Upper lobe of left lung (tissue), 6 donors: Measurements from ENCODE around the gene RINL. TPM values are rescaled to one million over a fixed set of nuclear protein-coding genes. Genes with fewer than 3 reads are reported as not detected.

Source experiments
- ATAC-seq, 2 donors: fragments of 200-7000 bp; cut with Tn5 transposase; one replicate each; pipeline ENCODE4 v1.9.1; 2022; ENCODE audit warnings: mild to moderate bottlenecking in 2 of 2, moderate library complexity in 2 of 2; ENCODE audit not compliant: low FRiP score in 2 of 2
- DNase-seq, 2 donors: peaks; one replicate each; pipeline ENCODE4 v3.0.0-alpha.2; 2019 to 2020
- H3K27ac ChIP-seq, 4 donors: fragments of 200-600 bp; sonication (generic); one replicate each; pipeline ENCODE4 v1.5.1; 2016 to 2019
- H3K27me3 ChIP-seq, 4 donors: fragments of 200-600 bp; sonication (generic); one replicate each; pipeline ENCODE4 v1.5.1; 2017 to 2019
- H3K36me3 ChIP-seq, 4 donors: fragments of 200-600 bp; sonication (generic); one replicate each; pipeline ENCODE4 v1.5.1; 2016 to 2019
- H3K4me1 ChIP-seq, 4 donors: fragments of 200-600 bp; sonication (generic); one replicate each; pipeline ENCODE4 v1.5.1; 2018 to 2019
- H3K4me3 ChIP-seq, 4 donors: fragments of 200-600 bp; sonication (generic); one replicate each; pipeline ENCODE4 v1.5.1; 2017 to 2019; ENCODE audit warnings: mild to moderate bottlenecking in 2 of 4, moderate library complexity in 1 of 4
- H3K9me3 ChIP-seq, 4 donors: fragments of 200-600 bp; sonication (generic); one replicate each; pipeline ENCODE4 v1.5.1; 2018 to 2019
- EP300 ChIP-seq, 4 donors: sonication (generic); formaldehyde crosslinking; IDR thresholded peaks; one replicate each; pipeline ENCODE4 v1.5.1; 2017; ENCODE audit warnings: antibody characterized with exemption in 4 of 4, control low read depth in 2 of 4
- POLR2A ChIP-seq, 4 donors: fragments of 450-650 bp; IDR thresholded peaks; one replicate each; pipeline ENCODE4 v1.5.1; 2016 to 2017; ENCODE audit warnings: antibody characterized with exemption in 4 of 4, mild to moderate bottlenecking in 2 of 4
- POLR2AphosphoS5 ChIP-seq, 2 donors: sonication (generic); formaldehyde crosslinking; IDR thresholded peaks; one replicate each; pipeline ENCODE4 v1.5.1; 2017; ENCODE audit warnings: antibody characterized with exemption in 2 of 2
- WGBS, 2 donors: methylation state at CpG; one replicate each; pipeline ENCODE4 v1.1.5; 2017 to 2018; 5-methylcytosine and 5-hydroxymethylcytosine counted together
- total RNA-seq, 6 donors: library from RNA; depleted of rRNA in 4 of 6; stranded (reverse); fragments of >200 nt in 4 of 6; gene quantifications; one replicate each; pipeline versions ENCODE4 v1.1.0 to v1.2.1, GENCODE V29; 2016 to 2021
- TF ChIP-seq, protein P1 (sequence below), 6 experiments: fragments of 450-650 bp in 4 of 6; fragments of 200-600 bp in 2 of 6; sonication (generic) in 2 of 6; IDR thresholded peaks; one replicate each; pipeline ENCODE4 v1.5.1; 2016 to 2019; ENCODE audit warnings: antibody characterized with exemption in 6 of 6
- donor health status: DM: no; HTN: no; CAD: no; lungs with moderate emphysema.
- donor health status: DM: no; HTN: yes; CAD: no; lungs with severe emphysema.

RINL gene
- total RNA-seq, 6 donors from 2014 or later: 8.7 to 23.1 (median 13.2) TPM

DNA sequence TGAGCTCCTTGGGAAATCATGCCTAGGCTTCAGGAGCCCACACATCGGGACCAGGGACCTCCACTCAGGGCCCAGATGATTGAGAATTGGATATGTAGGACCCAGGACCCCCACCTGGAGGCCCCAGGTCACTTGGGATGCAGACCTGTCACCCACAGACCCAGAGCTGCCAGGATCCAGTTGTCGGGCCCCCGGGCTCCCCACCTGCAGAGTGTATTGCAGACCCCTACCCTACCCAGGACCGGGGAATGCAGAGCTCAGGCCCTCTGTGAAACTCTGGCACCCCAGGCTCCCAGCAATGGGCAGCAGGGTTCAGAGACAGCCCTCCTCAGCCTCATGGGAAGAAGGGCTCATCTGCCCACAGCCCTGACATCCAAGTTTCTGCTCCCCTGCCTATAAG is 27.5 kb upstream of the RINL start:
- H3K27ac ChIP-seq: no peak overlapping the region
- TF ChIP-seq EP300 (IDR thresholded peaks at IDR 0.05): no peak
- no peak for TF ChIP-seq POLR2AphosphoS5 (IDR thresholded peaks at IDR 0.05)
- no peak for TF ChIP-seq POLR2A (IDR thresholded peaks at IDR 0.05)
- TF ChIP-seq, protein P1, sequence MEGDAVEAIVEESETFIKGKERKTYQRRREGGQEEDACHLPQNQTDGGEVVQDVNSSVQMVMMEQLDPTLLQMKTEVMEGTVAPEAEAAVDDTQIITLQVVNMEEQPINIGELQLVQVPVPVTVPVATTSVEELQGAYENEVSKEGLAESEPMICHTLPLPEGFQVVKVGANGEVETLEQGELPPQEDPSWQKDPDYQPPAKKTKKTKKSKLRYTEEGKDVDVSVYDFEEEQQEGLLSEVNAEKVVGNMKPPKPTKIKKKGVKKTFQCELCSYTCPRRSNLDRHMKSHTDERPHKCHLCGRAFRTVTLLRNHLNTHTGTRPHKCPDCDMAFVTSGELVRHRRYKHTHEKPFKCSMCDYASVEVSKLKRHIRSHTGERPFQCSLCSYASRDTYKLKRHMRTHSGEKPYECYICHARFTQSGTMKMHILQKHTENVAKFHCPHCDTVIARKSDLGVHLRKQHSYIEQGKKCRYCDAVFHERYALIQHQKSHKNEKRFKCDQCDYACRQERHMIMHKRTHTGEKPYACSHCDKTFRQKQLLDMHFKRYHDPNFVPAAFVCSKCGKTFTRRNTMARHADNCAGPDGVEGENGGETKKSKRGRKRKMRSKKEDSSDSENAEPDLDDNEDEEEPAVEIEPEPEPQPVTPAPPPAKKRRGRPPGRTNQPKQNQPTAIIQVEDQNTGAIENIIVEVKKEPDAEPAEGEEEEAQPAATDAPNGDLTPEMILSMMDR (IDR thresholded peaks at IDR 0.05): no peak
- 95% methylated on average over 4 of the region's 4 CpGs; no CpG with 5 or more reads in 1 of the 2 donors for WGBS, 2 donors
- no peak overlapping the region for H3K4me3 ChIP-seq
- peaks cover 7 to 10% (median 10%) of the 10 kb centered on the region in 4 donors for H3K4me1 ChIP-seq
- no peaks in the 10 kb centered on the region for H3K9me3 ChIP-seq
- peaks cover 9 to 44% (median 32%) of the 10 kb centered on the region in 4 donors for H3K36me3 ChIP-seq
- peak in 1 of 2 donors; percentile 20 for ATAC-seq
- H3K27me3 ChIP-seq: no peaks in the 10 kb centered on the region
- no peak for DNase-seq

DNA sequence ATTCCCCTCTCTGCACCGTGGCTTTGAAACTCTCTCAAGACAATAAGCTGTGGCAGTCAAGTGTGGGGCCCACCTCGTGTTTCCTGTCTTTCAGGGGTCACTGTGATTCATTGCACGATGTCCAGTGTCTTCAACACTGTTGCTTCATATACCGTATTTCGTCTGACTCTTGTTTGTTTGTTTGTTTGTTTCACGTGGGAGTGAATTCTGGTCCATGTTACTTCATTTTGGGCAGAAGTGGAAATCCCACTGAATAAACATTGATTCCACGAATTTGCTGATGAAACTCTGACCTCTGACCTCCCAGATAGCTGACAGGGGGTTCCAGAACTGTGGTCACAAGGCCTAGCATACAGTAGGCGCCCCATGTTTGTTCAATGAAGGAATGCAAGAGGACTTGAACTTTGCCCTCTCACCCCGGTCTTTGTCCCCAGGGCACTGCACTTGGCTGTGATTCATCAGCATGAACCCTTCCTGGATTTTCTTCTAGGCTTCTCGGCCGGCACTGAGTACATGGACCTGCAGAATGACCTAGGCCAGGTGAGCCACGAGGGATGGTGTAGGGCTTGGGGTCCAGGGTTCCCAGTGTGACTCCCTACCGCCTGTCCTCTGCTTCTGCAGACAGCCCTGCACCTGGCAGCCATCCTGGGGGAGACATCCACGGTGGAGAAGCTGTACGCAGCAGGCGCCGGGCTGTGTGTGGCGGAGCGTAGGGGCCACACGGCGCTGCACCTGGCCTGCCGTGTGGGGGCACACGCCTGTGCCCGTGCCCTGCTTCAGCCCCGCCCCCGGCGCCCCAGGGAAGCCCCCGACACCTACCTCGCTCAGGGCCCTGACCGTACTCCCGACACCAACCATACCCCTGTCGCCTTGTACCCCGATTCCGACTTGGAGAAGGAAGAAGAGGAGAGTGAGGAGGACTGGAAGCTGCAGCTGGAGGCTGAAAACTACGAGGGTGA is 26.8 kb upstream of the RINL start:
- peaks cover 9 to 44% (median 32%) of the 10 kb centered on the region in 4 donors for H3K36me3 ChIP-seq

DNA sequence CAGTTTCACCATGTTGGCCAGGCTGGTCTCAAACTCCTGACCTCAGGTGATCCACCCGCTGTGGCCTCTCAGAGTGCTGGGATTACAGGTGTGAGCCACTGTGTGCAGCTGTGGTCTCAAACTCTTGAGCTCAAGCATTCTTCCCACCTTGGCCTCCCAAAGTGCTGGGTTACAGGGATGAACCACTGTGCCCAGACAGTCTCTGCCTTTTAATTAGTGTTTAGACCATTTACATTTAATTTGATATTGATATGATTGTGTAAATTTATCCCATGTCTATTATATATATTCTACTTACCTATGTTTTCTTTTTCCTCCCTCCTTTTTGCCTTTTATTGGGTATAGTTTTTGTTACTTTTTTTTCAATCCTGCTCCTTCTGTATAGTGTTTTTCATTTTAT is 23.6 kb upstream of the RINL start:
- no peaks in the 10 kb centered on the region for H3K27me3 ChIP-seq
- no peak for TF ChIP-seq EP300 (IDR thresholded peaks at IDR 0.05)
- no peak for TF ChIP-seq POLR2AphosphoS5 (IDR thresholded peaks at IDR 0.05)
- TF ChIP-seq, protein P1 (IDR thresholded peaks at IDR 0.05): no peak
- TF ChIP-seq POLR2A (IDR thresholded peaks at IDR 0.05): no peak
- peaks cover 25 to 38% (median 27%) of the 10 kb centered on the region in 4 donors for H3K4me1 ChIP-seq
- peaks cover 5 to 20% (median 13%) of the 10 kb centered on the region in 4 donors for H3K36me3 ChIP-seq
- no peak overlapping the region for H3K27ac ChIP-seq
- no peak for ATAC-seq
- DNase-seq: no peak
- no peak overlapping the region for H3K4me3 ChIP-seq
- WGBS, 2 donors: 100% methylated on average over 1 of the region's 1 CpG
- no peaks in the 10 kb centered on the region for H3K9me3 ChIP-seq

More for the DNA sequence above, 26.8 kb upstream of the RINL start:
- H3K9me3 ChIP-seq: no peaks in the 10 kb centered on the region
- peaks cover 11 to 14% (median 12%) of the 10 kb centered on the region in 4 donors for H3K4me1 ChIP-seq
- peak in 1 of 2 donors; percentile 30 for ATAC-seq
- no peaks in the 10 kb centered on the region for H3K27me3 ChIP-seq
- TF ChIP-seq, protein P1 (IDR thresholded peaks at IDR 0.05): no peak
- TF ChIP-seq EP300 (IDR thresholded peaks at IDR 0.05) (no peak), POLR2A (IDR thresholded peaks at IDR 0.05) (no peak), POLR2AphosphoS5 (IDR thresholded peaks at IDR 0.05) (no peak)
- 83 to 88% methylated on average over 18 to 32 of the region's 35 CpGs for WGBS, 2 donors
- H3K4me3 ChIP-seq: no peak overlapping the region
- no peak for DNase-seq
- no peak overlapping the region for H3K27ac ChIP-seq

- Histone ChIP-seq H3K9me3 (no peaks in the 10 kb centered on the region), H3K27me3 (no peaks in the 10 kb centered on the region), H3K4me1 (peaks cover 25 to 44% (median 27%) of the 10 kb centered on the region in 4 donors), H3K27ac (peak overlapping the region; percentile 79 to 97 (median 90)), H3K36me3 (peaks cover 4 to 14% (median 10%) of the 10 kb centered on the region in 4 donors), H3K4me3 (peak overlapping the region in 3 of 4 donors; percentile 72 to 94 (median 84))
- 12 to 18% methylated on average over 3 of the region's 3 CpGs for WGBS, 2 donors
- TF ChIP-seq POLR2A (IDR thresholded peaks at IDR 0.05) (no peak), EP300 (IDR thresholded peaks at IDR 0.05) (no peak)
- no peak for ATAC-seq
- DNase-seq: no peak
Measured at GRCh38 chr19:38900743-38901190, 22.7 kb upstream of the RINL start.

GRCh38 chr19:38900202-38900629 is 22.1 kb upstream of the RINL start:
- Histone ChIP-seq H3K36me3 (peaks cover 0 to 9% (median 5%) of the 10 kb centered on the region in 4 donors), H3K27me3 (no peaks in the 10 kb centered on the region), H3K4me3 (peak overlapping the region; percentile 38 to 94 (median 78)), H3K4me1 (peaks cover 27 to 50% (median 30%) of the 10 kb centered on the region in 4 donors), H3K9me3 (no peaks in the 10 kb centered on the region), H3K27ac (peak overlapping the region; percentile 79 to 97 (median 90))
- TF ChIP-seq POLR2A (IDR thresholded peaks at IDR 0.05) (peak in 1 of 4 donors; percentile 46), EP300 (IDR thresholded peaks at IDR 0.05) (no peak), POLR2AphosphoS5 (IDR thresholded peaks at IDR 0.05) (no peak)
- TF ChIP-seq, protein P1 (IDR thresholded peaks at IDR 0.05): no peak
- ATAC-seq: no peak
- peak in 1 of 2 donors; percentile 82 for DNase-seq
- WGBS, 2 donors: 1 to 3% methylated on average over 7 to 8 of the region's 8 CpGs
